GM19043 (cell line): ENCODE data around the gene BRD3OS.
"Not testable (repeated sequence)": the region's sequence is repeated elsewhere in the genome, so short reads cannot be mapped to it uniquely, and the experiment has no call there.

Source experiments
- ATAC-seq: cut with Tn5 transposase; IDR thresholded peaks from one replicate; pipeline ENCODE4 v1.9.1; 2021; ENCODE audit warnings: low read depth; ENCODE audit not compliant: unreplicated experiment

The BRD3OS gene

DNA sequence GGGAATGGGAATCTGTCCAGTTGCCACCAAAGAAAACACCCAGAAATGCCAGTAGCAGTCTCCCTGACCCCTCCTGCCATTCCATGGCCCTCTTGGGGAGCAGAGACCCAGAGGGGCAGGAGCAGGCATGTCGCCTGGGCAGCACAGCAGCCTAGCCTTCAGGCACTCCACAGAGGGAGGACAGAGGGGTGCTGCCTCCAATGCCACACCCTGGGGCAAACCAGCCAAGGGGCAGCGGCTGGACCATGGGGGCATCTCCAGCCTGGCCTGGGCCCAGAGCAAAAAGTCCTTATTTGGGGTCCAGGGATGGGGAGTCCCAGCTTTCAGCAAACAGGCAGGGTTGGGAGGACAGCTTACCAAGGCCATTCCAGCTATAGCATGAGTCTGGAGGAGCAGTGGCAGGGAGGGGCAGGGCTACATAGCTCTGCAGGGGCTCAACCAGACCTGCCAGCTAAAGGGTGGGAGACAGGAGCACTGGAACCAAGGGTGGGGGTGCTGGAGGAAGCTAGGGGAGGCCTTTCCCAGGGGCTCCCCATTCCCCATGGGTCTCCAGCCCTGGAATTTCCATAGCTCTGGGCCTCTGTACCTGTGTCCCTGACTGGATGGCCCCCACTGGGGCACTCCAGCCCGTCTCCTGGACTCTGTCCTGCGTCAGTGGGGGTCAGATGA, 35.9 kb downstream of the BRD3OS start:
- ATAC-seq, result no peak

DNA sequence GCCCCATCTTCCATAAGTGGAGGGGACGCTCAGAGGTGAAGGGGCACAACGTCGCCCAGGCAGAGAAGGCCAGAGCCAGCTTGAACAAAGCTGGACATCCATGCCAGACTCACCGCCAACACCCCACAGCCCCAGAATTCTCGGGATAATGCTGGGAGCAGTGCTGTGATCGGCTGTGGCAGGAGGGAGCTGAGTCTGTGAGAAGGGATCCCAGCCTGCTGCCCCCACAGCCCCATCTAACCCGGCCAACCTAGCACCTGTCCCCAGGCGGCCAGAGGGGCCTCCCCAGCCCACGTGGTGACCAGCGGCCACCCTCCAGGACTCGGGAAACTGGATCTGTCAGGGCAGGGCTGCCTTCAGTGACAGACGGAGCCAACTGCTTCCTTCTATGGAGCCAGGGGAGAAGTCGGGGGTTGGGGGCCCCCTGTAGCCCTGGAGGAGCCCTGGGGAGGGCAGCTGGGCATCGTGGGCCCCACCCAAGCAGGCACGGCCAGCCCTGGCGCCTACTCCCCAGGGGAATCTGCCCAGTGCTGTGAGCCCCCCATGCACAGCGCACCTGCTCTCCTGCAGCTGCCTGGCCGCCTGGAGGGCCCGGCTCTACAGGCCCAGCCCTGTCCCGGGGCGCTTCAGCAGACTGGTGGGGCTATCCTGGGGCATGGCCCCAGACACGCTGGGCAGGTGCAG, 36.5 kb downstream of the BRD3OS start:
- no peak for ATAC-seq

DNA sequence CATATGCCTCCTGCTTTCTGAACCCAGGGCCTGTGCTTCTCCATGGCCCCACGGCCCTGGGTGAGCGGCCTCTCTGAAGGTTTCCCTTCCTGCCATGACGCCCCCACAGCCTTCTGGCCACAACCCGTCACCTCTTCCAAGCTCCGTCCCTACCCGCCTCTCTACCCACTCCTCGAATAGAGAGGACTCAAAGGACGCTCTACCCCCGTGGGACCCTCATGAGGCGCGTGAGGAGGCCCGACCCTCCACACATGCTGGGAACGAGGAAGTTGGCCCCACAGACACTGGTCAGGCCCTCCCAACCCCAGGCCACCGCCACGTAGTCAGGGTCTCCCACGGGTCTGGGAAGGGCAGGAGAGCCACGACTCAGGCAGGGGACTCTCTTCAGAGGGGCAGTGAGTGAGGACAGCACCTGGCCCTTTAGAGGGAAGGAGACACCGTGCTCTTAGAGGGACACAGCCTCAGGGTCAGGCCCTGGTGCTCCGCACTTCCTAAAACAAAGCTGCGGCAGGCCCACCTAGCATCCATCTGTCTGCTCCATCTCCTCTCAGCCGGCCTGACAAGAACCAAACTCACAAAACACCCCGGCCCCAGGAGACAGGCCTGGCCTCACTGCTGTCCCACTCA, 37.3 kb downstream of the BRD3OS start:
- no peak for ATAC-seq

DNA sequence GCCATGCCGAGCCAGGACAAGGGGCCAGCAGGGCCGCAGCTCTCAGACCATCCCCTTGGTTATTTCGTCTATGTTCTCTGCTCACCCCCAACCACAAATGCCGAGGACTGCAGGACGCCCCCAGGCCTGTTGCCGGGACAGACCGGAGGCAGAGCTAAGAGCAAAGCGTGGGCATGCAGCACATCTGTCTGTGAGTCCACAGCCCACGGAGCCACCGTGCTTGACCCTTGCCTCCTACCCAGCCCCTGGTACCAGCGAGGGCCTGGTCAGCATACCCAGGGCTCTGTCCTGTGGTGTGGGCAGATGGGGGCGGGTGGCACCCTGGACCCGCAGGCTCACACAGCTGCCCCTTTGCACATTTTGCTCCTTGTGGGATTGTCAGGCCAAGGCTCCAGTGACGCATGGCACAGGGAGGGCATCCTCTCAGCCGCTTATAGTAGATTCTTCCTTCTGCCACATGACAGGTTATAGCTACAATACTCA, 37.8 kb downstream of the BRD3OS start:
- ATAC-seq, result no peak

DNA sequence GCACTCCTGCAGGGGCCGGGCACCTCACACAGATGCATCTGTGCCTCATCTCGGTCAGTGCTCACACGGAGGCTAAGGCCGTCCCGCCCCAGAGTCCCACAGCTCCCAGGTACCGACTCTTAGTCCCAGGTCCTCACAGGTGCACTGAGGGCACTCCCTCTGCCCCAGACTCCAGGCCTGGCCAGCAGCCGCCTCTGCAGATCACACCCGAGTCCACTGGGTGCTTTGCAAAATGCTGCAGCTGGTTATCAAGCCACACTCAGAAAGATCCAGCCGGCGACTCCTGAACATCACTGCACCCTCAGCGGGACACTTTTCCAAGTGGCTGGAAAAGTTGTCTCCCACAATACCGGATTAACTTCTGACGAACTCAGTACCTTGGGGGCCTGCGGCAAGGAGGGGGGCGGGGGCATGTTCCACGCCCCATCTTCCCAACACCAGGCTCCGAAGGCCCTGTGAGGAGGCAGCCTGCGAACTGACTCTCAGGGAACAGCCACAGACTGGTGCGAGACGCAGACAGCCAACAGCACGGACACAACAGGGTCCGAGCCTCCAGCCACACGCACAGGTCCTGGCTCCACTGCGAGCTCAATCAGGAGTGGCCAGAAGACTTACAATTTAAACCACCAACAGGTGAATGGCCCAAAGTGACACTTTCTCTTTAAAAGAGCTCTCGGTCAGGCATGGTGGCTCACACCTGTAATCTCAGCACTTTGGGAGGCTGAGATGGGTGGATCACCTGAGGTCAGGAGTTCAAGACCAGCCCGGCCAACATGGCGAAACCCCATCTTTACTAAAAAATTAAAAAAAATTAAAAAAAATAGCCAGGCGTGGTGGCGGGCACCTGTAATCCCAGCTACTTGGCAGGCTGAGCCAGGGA, 38.5 kb downstream of the BRD3OS start:
- ATAC-seq, result no peak

DNA sequence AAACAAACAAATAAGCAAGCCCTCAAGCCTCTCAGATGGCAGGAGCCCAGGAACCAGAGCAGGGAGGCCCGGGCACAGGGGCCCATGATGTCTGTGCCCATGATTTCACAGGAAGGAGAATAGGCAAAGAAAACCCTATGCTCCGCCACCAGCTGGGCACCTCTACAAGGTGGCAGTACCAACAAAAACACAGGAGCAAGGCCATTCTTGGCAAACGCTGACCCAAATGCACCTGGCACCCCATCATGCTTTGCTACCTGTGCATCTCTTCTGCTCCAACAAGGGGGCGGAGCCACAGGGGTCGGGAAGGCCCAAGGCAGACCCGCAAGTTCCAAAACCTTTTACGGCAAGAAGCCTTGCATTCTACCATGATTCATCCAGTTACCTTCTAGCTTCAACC, 39.4 kb downstream of the BRD3OS start:
- no peak for ATAC-seq

DNA sequence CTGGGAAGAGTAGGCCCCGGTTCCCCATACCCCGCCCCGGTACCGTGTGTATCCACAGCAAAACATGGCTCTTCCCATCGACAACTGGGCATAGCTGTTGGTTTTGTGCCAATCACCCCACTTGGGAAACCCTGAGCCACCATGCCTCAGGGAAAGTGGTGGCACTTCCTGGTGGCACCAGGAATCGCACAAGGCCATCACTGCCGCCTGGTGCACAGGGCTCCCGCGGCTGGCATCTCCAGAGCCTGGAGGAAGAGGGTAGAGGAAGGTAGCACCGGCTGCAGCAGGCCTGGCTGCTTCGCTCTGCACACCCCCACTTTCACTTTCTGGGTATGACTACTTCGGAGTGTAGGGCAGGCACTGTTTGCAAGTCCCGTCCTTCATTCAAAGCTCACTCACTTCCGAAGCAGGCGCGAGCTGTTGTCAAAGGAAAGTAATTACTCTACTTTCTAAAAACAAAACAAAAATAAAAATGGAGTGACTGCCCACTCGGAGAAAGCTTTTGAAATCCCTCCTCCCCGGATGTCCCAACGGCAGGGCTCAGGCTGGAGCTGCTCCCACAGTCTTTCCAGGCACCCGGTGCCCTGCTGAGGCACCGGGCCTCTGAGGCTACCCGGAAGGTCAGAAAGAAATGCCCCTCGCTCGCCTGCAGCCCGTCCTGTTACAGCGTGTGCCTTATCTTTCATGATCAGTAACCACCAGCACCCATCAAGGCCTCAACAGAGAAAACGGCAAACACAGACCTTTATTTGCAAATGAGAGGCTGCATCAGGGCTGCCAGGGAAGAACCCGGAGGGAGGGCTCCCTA, 40.5 kb downstream of the BRD3OS start:
- peak; percentile 44 for ATAC-seq

DNA sequence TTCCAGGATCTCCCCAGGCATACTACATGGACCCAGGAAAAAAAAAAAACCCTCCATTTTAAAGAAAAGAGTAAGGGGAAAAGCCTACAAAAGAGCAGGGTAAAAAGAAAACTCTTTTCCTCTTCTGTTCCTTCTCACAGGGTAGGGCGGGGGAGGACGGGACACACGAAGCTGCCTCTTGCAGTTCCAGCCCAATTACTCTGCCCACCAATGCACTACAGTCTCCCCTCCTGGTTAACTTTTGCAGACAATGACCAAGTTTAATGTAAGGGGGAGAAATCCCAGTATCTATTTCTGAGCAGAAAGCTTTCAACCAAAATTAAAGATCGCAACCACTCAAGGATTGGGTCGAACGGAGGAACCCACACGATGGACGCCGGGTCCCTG, 41.2 kb downstream of the BRD3OS start:
- no peak for ATAC-seq

DNA sequence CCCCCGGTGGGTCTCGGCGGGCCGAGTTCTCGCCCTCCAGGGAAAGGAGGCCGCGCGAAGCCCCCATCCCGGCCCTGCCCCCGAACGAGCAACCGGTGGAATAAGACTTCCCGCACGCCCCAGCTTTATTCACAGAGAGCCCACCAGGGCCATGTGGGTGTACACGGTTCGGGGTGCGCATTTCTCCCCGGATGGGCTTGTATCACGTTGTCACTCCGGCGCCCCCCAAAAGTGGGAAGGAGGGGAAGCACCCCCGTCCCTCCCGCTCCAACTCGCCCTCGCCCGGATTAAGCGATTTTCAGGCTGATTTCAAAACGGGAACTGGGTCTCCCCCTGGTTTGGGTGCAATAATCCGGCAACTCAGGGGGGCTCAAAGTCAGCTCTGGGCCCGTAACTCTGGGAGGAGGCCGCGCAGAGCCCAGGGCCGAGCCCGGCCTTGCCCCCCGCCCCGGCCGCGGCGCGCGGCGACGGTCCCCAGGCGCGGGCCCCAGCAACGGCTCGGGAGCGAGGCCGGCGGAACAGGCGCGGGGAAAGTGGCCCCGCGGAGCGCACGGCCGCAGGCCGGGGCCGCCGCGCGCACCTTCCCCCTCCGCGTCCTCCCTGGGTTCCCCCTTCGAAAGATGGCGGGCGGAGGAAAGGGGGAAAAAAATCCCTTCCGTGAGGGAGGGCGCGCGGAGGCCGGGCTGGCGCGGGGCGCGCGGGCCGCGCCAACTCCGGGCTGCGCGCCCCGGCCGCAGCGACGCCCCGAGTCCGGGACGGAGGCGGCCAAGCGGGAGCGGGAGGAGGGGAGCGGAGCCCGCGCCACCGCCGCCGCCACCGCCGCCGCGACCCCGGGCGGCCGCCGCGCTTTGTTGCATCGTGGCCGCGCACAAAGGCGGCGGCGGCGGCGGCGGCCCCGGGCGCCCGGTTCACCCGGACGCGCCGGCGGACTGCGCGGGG, 41.9 kb downstream of the BRD3OS start:
- ATAC-seq, result peak; percentile 1

DNA sequence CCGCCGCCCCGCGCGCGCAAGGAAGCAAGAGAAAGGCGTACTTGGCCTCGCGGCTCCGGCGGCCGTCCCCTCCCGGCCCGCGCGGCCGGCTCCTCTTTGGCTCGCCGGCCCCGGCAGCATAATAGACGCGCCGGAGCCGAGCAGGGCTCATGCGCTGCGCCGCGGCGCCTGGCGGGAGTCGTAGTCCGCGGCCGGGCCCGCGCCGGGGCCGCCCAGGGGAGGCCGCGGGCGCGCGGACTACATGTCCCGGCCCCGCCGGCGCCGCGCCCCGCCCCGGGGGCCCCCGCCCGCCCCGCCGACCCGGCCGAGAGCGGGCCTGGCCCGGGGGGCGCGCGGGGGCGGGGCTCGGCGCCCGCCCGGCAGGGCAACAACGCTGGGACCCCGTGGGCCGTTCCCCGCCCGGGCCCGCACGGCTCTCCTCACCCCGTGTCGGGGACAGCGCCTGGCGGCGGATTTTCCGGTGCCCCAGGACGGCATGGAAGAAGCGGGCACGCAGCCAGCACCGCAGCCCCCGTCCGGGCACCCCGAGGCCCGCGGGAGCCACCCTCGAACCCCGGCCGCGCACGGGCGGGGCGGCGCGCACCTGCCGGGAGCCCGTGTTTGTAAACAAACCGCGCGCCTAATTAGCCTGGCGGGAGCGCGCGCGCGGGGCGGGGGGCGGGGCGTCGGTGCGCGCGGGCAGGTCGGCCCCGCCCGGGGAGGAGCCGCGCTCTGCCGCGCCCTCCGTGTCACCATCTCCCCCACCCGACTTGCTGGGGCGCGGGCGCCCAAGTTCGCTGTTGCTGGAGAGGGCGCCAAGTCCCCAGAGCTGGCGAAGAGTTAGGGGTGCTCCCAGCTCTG, 42.8 kb downstream of the BRD3OS start, which contains the start of gene BRD3:
BRD3 (minus strand) TSS at position 123 of the 840 bp plus-strand sequence. CDS start 14,549 bp downstream, outside the sequence.
- ATAC-seq, result peak; percentile 52

DNA sequence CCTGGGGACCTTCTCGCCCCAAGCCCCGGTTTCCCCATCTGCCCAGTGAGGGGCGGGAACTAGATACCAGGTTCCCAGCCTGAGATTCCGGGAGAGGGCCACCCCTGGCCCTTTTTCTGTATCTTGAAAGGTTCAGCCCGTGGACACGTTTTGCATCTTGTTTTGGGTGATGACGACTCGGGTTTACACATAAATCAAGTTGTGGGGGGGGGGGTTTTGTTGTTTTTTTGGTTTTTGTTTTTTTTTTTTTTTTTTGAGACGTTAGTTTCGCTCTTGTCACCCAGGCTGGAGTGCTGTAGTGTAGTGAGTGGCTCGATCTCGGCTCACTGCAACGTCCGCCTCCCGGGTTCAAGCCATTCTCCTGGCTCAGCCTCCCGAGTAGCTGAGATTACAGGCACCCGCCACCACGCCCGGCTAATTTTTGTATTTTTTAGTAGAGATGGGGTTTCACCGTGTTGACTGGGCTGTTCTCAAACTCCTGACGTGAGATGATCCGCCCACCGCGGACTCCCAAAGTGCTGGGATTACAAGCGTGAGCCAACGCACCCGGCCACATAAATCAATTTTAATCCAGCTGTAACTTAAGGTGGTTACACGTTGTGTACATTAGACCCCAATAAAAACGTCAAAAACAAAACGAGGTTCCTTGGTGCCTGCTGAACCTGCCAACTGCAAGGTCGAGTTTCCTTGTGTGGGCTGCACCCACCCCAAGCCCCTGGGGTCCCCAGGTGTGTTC, 43.6 kb downstream of the BRD3OS start:
- no peak for ATAC-seq

DNA sequence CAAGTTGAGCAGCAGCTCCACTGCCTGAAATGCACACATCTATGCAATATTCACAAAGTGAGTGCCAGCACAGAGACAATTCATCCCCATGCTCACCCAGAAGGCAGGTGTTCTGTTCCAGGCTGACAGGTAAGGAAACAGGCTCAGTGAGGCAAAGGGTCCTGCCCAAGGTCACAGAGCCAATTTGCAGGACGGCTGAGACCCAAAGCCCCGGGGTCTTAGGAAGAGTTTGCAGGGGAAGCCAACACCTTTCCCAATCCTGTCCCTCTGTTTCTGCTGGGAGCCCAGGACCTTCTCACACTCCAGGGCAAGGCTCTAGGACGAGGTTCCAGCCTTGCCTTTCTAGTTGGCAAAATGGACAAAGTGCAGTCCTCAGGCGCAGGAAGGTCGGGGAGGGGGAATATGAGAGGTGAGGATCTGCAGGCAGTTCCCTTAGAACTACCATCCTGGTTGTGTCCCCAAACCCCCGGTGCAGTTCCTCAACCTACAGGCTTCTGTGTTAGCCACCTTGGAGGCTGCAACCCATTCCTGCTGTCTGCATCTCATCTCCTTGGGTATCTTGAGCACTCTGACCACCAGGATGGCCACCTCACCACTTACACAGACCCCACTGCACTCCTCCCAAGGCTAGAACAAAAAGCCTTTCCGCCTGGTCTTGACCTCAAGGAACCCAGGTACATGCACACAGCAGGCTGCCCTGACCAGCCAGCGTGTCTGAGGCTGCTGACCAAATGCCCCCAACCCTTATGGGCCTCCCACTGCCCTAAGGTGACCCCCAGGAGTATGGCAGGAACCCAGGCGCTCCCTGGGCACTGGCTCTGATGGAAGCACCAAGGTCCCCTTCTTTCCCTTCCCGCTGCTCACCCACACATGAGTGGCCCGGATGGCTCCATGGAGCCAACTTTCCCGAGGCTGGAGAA, 44.5 kb downstream of the BRD3OS start:
- ATAC-seq, result no peak

DNA sequence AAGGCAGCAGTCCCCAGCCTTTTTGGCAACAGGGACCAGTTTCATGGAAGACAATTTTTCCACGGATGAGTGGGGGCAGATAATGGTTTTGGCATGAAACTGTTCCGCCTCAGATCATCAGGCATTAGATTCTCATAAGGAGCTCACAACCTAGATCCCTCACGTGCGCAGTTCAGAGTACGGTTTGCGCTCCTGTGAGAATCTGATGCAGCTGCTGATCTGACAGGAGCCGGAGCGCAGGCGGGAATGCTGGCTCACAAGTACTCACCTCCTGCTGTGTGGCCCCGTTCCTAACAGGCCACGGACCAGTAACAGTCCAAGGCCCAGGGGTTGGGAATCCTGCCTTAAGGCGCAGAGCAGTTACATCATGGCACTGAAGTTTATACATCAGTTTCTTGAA, 45.9 kb downstream of the BRD3OS start:
- ATAC-seq, result no peak

DNA sequence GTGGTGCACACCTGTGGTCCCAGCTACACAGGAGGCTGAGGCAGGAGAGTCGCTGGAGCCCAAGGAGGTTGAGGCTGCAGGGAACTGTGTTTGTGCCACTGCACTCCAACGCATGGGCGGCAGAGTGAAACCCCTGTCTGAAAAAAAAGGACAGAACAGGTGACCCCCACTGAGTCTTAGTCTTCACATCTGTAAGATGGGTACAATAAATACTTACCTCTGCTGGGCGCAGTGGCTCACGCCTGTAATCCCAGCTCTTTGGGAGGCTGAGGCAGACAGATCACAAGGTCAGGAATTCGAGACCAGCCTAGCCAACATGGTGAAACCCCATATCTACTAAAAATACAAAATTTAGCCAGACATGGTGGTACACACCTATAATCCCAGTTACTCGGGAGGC, 47.4 kb downstream of the BRD3OS start:
- not testable (repeated sequence) for ATAC-seq

DNA sequence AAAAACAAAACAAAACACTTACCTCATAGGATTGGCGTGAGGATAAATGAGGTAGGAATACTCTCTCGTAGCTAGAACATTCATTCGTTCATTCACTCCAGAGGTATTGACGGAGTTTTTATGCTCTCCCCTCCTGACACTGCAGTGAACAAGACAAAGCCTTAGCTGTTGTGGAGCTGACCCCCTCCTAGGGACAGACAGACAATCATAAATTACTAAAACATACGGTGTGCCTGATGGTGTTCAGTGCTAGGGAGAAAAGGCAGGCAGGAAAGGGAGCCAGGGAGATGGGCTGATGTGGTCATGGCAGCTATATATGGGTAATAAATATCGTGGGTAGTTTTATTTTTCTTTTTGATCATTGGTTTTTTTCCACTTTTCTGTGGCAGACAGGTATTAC, 48.2 kb downstream of the BRD3OS start:
- no peak for ATAC-seq

DNA sequence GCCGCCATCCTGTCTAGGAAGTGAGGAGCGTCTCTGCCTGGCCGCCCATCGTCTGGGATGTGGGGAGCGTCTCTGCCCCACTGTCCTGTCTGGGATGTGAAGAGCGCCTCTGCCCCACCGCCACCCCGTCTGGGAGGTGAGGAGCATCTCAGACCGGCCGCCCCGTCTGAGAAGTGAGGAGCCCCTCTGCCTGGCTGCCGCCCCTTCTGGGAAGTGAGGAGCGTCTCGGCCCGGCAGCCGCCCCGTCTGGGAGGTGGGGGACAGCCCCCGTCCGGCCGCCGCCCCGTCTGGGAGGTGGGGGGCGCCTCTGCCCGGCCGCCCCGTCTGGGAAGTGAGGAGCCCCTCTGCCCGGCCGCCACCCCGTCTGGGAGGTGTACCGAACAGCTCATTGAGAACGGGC, 50.4 kb downstream of the BRD3OS start:
- ATAC-seq, result not testable (repeated sequence)
